ENCODE data around the gene LSM14B. TPM values are rescaled to one million over a fixed set of nuclear protein-coding genes. Genes with fewer than 3 reads are reported as not detected.

LSM14B gene
- total RNA-seq, 1 donor from 2014 or later = 31.4 TPM

DNA sequence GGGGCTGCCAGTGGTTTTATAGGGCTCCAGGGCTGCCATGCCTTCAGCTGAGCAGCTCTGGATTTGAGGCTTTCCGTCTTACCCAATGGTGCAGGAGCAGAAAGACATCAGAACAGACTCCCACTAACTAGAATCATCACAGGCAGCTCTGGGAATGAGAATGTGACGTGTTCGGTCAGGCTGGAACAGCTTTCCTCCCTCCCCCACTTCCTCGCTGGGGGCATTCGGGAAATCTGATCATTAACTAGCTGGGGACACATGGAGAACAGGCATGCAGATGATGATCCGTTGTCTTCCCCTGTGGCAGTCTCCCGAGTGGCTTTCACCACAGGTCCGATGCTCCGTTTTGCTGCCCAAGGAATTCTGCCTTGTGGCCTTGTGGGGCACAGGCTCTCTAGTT, 55.0 kb downstream of the LSM14B start:
- intact Hi-C loops (cut with micrococcal nuclease) = no loop called here

GRCh38 chr20:62178316-62179161, 56.3 kb downstream of the LSM14B start:
- intact Hi-C loops (cut with micrococcal nuclease) = no loop called here

- intact Hi-C loops (cut with micrococcal nuclease) = no loop called here
Measured at GRCh38 chr20:62179162-62179504, 56.9 kb downstream of the LSM14B start.

DNA sequence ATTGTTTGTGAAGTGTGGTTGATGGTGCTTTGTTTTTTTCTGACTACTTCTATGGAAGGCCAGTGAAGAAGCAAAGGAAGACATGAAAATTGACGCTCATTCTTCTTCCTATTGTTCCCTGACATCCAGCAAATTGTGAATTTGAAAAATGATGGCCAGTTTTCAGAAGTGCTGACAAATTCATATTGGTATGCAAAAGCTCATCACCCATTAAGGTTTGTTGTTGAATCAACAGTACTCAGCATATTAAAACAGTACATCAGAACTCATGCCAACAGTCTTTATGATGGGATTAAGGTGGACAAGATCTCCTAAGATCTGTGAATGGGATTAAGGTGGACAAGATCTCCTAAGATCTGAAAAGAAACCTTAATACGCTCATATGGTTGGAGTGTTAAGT, 59.5 kb downstream of the LSM14B start:
- intact Hi-C loops (cut with micrococcal nuclease) = loop anchor here (1.0 to 2.0 kb wide), 6 partner anchors 38 to 205 kb away; partner anchors contain the start of genes HRH3, OSBPL2, PSMA7 and RPS21

- intact Hi-C loops (cut with micrococcal nuclease) = loop anchor here (1.0 to 2.0 kb wide), 6 partner anchors 38 to 204 kb away; partner anchors contain the start of genes HRH3, OSBPL2, PSMA7 and RPS21
Measured at GRCh38 chr20:62182469-62183425, 60.5 kb downstream of the LSM14B start, which contains the start of gene MTG2. TSS of gene MTG2 (plus strand) at chr20:62183028. CDS start at chr20:62193421, 10,393 bp downstream.

DNA sequence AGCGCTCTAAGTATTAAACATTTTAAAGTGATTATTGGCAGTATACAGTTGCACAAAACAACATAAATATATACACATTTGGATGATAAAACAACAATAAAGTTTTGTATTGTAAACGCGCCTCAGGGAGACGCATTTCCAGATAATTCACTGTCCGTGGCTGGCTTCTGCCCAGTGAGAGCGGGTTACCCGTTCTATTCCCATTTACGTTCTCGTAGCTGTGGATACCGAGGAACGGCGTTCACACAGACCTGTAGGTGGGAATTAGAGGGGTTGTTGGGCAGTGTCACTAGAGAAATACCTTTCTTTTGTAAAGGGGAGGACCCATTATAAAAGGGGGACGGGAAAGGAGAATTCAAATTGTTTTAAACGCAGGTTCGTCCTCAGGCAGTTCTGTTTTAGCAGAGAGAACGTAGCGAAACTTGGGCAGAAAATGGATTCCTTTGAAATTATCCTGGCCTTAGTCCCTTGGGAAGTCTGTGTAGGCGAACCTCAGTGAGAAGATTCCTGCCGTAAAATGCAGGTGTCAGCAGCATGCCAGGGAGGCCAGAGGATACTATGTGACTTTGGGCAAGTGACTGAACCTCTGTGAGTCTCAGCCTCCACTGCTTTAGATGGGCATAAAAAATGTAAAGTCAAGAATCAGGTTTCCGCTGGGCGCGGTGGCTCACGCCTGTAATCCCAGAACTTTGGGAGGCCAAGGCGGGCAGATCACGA, 61.3 kb downstream of the LSM14B start:
- intact Hi-C loops (cut with micrococcal nuclease) = loop anchor here (2.0 kb wide), 2 partner anchors 117 to 203 kb away; partner anchors contain the start of gene RPS21

Other genes with a start within 250 kb of the LSM14B start
- gene TAF4, start 56.6 kb upstream of the LSM14B start, total RNA-seq = 23.2 and 28.4 TPM in 2 replicates
- 330 and 342 TPM in 2 replicates for gene PSMA7, start 20.9 kb downstream of the LSM14B start, total RNA-seq
- 19.7 and 20.4 TPM in 2 replicates for gene SS18L1, start 21.3 kb downstream of the LSM14B start, total RNA-seq
- 38.6 and 42.1 TPM in 2 replicates for gene MTG2, start 60.6 kb downstream of the LSM14B start, total RNA-seq
- gene HRH3, start 97.8 kb downstream of the LSM14B start, total RNA-seq = not detected in 2 replicates
- 37.9 and 44.7 TPM in 2 replicates for gene OSBPL2, start 116.0 kb downstream of the LSM14B start, total RNA-seq
- 123 and 124 TPM in 2 replicates for gene ADRM1, start 180.5 kb downstream of the LSM14B start, total RNA-seq
- 0.76 and 1.3 TPM in 2 replicates for gene LAMA5, start 244.8 kb downstream of the LSM14B start, total RNA-seq